ENCODE measurements around the gene KRT8. TPM values are rescaled to one million over a fixed set of nuclear protein-coding genes. Genes with fewer than 3 reads are reported as not detected.

The KRT8 gene
- total RNA-seq, 1 experiment from 2014 or later = 1,655 TPM

DNA sequence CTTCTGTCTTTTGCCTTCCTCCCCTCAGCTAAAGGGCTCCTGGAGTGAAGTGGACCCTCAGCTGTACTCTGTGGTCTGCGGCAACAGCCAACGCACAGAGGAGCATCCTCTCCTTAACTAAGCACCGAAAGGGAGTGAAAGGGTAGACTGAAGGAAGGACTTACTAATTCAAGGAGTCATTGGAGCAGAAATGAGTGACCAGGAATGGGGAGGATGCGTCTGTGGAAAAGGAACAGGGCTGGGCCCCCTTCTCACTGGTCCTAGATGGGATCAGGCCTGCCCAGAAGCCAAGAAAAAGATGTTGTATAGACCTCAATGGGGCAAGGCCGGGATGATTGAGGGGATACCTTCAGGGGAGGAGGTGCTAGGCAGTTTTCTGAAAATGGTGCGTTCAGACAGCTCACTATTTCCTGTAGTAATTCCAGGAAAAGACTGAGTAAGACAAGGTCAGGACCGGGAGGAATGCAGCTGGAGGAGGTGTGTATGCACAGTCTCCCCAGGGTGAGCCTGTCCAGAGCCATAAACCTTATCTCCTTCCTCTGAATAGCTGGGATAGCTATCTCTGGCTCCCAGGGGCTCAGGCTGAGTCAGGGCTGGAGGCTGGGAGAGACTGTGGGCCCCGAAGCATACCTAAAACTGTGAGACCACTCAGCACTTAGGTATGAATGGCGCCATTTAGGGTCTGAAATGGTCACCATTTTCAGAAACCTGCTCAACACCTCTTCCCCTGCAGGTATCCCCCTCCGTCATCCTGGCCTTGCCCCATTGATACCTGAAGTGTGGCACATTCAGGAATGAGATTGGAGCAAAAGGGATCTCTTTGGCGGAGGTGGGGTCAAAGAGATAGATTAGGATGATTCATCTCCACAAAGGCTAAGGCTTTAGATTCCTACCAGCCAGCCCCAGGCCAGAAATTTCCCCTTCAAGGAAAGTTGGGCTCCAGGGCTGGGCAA is 20.2 kb upstream of the KRT8 start:
- peak overlapping the region; percentile 95 for H3K27ac ChIP-seq (ENCODE audit: low read depth, low read length)
- H2AFZ ChIP-seq (ENCODE audit: low read depth, low read length, poor library complexity, severe bottlenecking) = no peak overlapping the region
- BruUV-seq (replicated peaks) = TSS peak; percentile 65
- H3K4me3 ChIP-seq (replicated peaks in 1 of 2; ENCODE audit: low read depth in 1 of 2, low read length in 2 of 2) = peak overlapping the region; percentile 6 to 51
- no peaks in the 10 kb centered on the region for H4K20me1 ChIP-seq (ENCODE audit: insufficient read depth)
- no peaks in the 10 kb centered on the region for H3K36me3 ChIP-seq (ENCODE audit: control insufficient read depth in 1 of 2, insufficient read depth in 2 of 2, low read length in 2 of 2)
- ChIA-PET RAD21 (ENCODE audit: low non-redundant PET in 1 of 2, low total read pairs in 2 of 2, uncharacterized antibody in 2 of 2, unreplicated experiment in 2 of 2) (interaction anchor here (1.0 to 3.9 kb wide), 8 partner anchors 17 to 56 kb away, joined by 3 to 28 read pairs (median 5); partner anchors contain the start of gene KRT8 (in 2 of the 2)), POLR2A (interaction anchor here (1.0 to 14.5 kb wide), 12 partner anchors 9 to 777 kb away, joined by 3 to 262 read pairs (median 4); partner anchors contain the start of genes KRT18 and KRT8), CTCF (interaction anchor here (1.1 to 3.3 kb wide), 5 partner anchors 11 to 55 kb away, joined by 3 to 17 read pairs (median 8); partner anchors contain the start of gene KRT8)
- intact Hi-C loops (cut with micrococcal nuclease) = no loop called here
- no peaks in the 10 kb centered on the region for H3K9me3 ChIP-seq (ENCODE audit: control insufficient read depth in 1 of 2, insufficient read depth in 1 of 2, low read depth in 1 of 2, low read length in 2 of 2)
- no peaks in the 10 kb centered on the region for H3K27me3 ChIP-seq (ENCODE audit: insufficient read depth, low read length)
- ATAC-seq (peak; percentile 68), DNase-seq (ENCODE audit: low read depth, low spot score) (peak; percentile 90)
- H3K4me2 ChIP-seq (ENCODE audit: low read length) = peak overlapping the region; percentile 92
- peaks cover 67 to 94% of the 10 kb centered on the region in 2 experiments for H3K4me1 ChIP-seq (ENCODE audit: control insufficient read depth in 1 of 2, insufficient read depth in 2 of 2, low read length in 2 of 2)
- no peaks in the 10 kb centered on the region for H3K9me2 ChIP-seq (ENCODE audit: insufficient read depth)
- no peaks in the 10 kb centered on the region for H3K79me2 ChIP-seq (ENCODE audit: insufficient read depth, low read length)
- H3K9ac ChIP-seq (ENCODE audit: low read length) = peak overlapping the region; percentile 74
- no peak for TF ChIP-seq RAD21 (IDR thresholded peaks at IDR 0.05; ENCODE audit: low read depth)
- TF ChIP-seq EZH2 (IDR thresholded peaks at IDR 0.05) = no peak
- TF ChIP-seq SRF (IDR thresholded peaks at IDR 0.05; ENCODE audit: low read depth) = no peak
- no peak for TF ChIP-seq SP1 (IDR thresholded peaks at IDR 0.05; ENCODE audit: low read depth)
- TF ChIP-seq POLR2AphosphoS5 (IDR thresholded peaks at IDR 0.05; ENCODE audit: low read depth, low read length) = peak; percentile 60
- TF ChIP-seq, protein P1, sequence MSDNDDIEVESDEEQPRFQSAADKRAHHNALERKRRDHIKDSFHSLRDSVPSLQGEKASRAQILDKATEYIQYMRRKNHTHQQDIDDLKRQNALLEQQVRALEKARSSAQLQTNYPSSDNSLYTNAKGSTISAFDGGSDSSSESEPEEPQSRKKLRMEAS (IDR thresholded peaks at IDR 0.05) = no peak
- TF ChIP-seq, protein P2, sequence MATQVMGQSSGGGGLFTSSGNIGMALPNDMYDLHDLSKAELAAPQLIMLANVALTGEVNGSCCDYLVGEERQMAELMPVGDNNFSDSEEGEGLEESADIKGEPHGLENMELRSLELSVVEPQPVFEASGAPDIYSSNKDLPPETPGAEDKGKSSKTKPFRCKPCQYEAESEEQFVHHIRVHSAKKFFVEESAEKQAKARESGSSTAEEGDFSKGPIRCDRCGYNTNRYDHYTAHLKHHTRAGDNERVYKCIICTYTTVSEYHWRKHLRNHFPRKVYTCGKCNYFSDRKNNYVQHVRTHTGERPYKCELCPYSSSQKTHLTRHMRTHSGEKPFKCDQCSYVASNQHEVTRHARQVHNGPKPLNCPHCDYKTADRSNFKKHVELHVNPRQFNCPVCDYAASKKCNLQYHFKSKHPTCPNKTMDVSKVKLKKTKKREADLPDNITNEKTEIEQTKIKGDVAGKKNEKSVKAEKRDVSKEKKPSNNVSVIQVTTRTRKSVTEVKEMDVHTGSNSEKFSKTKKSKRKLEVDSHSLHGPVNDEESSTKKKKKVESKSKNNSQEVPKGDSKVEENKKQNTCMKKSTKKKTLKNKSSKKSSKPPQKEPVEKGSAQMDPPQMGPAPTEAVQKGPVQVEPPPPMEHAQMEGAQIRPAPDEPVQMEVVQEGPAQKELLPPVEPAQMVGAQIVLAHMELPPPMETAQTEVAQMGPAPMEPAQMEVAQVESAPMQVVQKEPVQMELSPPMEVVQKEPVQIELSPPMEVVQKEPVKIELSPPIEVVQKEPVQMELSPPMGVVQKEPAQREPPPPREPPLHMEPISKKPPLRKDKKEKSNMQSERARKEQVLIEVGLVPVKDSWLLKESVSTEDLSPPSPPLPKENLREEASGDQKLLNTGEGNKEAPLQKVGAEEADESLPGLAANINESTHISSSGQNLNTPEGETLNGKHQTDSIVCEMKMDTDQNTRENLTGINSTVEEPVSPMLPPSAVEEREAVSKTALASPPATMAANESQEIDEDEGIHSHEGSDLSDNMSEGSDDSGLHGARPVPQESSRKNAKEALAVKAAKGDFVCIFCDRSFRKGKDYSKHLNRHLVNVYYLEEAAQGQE (IDR thresholded peaks at IDR 0.05; ENCODE audit: low read depth) = no peak
- no peak for TF ChIP-seq CEBPB (IDR thresholded peaks at IDR 0.05; ENCODE audit: low read depth)
- TF ChIP-seq, protein P3, sequence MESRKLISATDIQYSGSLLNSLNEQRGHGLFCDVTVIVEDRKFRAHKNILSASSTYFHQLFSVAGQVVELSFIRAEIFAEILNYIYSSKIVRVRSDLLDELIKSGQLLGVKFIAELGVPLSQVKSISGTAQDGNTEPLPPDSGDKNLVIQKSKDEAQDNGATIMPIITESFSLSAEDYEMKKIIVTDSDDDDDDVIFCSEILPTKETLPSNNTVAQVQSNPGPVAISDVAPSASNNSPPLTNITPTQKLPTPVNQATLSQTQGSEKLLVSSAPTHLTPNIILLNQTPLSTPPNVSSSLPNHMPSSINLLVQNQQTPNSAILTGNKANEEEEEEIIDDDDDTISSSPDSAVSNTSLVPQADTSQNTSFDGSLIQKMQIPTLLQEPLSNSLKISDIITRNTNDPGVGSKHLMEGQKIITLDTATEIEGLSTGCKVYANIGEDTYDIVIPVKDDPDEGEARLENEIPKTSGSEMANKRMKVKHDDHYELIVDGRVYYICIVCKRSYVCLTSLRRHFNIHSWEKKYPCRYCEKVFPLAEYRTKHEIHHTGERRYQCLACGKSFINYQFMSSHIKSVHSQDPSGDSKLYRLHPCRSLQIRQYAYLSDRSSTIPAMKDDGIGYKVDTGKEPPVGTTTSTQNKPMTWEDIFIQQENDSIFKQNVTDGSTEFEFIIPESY (IDR thresholded peaks at IDR 0.05; ENCODE audit: extremely low read depth, insufficient replicate concordance, low read length) = peak; percentile 17
- peak; percentile 21 for TF ChIP-seq YY1 (IDR thresholded peaks at IDR 0.05; ENCODE audit: extremely low read depth, insufficient replicate concordance, low read depth, low read length)
- TF ChIP-seq ELF1 (IDR thresholded peaks at IDR 0.05; ENCODE audit: borderline replicate concordance, low read depth) = no peak
- no peak for TF ChIP-seq FOSL1 (IDR thresholded peaks at IDR 0.05; ENCODE audit: low read depth)
- no peak for TF ChIP-seq ZFX (IDR thresholded peaks at IDR 0.05)
- TF ChIP-seq EGR1 (IDR thresholded peaks at IDR 0.05; ENCODE audit: low read depth) = no peak
- no peak for TF ChIP-seq SIN3A (IDR thresholded peaks at IDR 0.05; ENCODE audit: low read depth)
- peak; percentile 35 for TF ChIP-seq TCF7L2 (IDR thresholded peaks at IDR 0.05; ENCODE audit: borderline replicate concordance, extremely low read depth, insufficient read depth, insufficient read length)
- no peak for TF ChIP-seq ZNF274 (IDR thresholded peaks at IDR 0.05; ENCODE audit: low read depth, low read length)
- TF ChIP-seq EZH2phosphoT487 (IDR thresholded peaks at IDR 0.05; ENCODE audit: borderline replicate concordance) = no peak
- no peak for TF ChIP-seq POLR2A (IDR thresholded peaks at IDR 0.05; ENCODE audit: borderline replicate concordance, extremely low read depth, insufficient read depth, insufficient read length)
- TF ChIP-seq, protein P4, sequence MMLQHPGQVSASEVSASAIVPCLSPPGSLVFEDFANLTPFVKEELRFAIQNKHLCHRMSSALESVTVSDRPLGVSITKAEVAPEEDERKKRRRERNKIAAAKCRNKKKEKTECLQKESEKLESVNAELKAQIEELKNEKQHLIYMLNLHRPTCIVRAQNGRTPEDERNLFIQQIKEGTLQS (IDR thresholded peaks at IDR 0.05) = no peak
- no peak for TF ChIP-seq JUND (IDR thresholded peaks at IDR 0.05)
